HEK293T (cell line): ENCODE results near the gene IGFL3.

Experiments used
- CTBP1 ChIP-seq: fragments of 450-650 bp; IDR thresholded peaks from 2 replicates; pipeline ENCODE4 v1.6.1; 2016; ENCODE audit warnings: borderline replicate concordance
- FOXM1 ChIP-seq: fragments of 450-650 bp; IDR thresholded peaks from 2 replicates; pipeline ENCODE4 v1.6.1; 2017; ENCODE audit warnings: mild to moderate bottlenecking, borderline replicate concordance
- LEF1 ChIP-seq: fragments of 450-650 bp; IDR thresholded peaks from 2 replicates; pipeline ENCODE4 v1.6.1; 2017; ENCODE audit warnings: mild to moderate bottlenecking, borderline replicate concordance
- PKNOX1 ChIP-seq: fragments of 450-650 bp; IDR thresholded peaks from 2 replicates; pipeline ENCODE4 v1.6.1; 2016
- SP1 ChIP-seq: fragments of 450-650 bp; IDR thresholded peaks from 2 replicates; pipeline ENCODE4 v1.6.1; 2017
- SUZ12 ChIP-seq: fragments of 450-650 bp; IDR thresholded peaks from 2 replicates; pipeline ENCODE4 v1.6.1; 2016; ENCODE audit warnings: mild to moderate bottlenecking
- ZNF384 ChIP-seq: fragments of 450-650 bp; IDR thresholded peaks from 2 replicates; pipeline ENCODE4 v1.6.1; 2016

- TF ChIP-seq SUZ12, result no peak
- TF ChIP-seq PKNOX1, result no peak
- no peak for TF ChIP-seq FOXM1
- no peak for TF ChIP-seq LEF1
- TF ChIP-seq ZNF384, result no peak
- no peak for TF ChIP-seq CTBP1
- TF ChIP-seq SP1, result no peak
Measured at GRCh38 chr19:46155237-46155636, 30.7 kb upstream of the IGFL3 start.
